ENCODE results near the gene ZFP36.

ZFP36 gene

DNA sequence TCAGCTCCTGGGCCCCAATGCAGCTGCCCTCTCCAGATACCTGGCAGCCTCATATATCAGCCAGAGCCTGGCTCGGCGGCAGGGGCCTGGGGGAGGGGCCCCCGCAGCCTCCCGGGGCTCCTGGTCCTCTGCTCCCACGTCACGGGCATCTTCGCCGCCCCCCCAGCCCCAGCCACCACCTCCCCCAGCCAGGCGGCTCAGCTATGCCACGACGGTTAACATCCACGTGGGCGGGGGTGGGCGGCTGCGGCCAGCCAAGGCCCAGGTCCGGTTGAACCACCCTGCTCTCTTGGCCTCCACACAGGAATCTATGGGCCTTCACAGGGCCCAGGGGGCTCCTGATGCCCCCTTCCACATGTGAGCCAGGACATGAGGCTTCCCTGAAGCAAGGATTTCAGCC is 18.3 kb downstream of the ZFP36 start:
- no peak overlapping the region for H3K4me3 ChIP-seq (ENCODE audit: low read depth, low read length)
- TF ChIP-seq, protein P1, sequence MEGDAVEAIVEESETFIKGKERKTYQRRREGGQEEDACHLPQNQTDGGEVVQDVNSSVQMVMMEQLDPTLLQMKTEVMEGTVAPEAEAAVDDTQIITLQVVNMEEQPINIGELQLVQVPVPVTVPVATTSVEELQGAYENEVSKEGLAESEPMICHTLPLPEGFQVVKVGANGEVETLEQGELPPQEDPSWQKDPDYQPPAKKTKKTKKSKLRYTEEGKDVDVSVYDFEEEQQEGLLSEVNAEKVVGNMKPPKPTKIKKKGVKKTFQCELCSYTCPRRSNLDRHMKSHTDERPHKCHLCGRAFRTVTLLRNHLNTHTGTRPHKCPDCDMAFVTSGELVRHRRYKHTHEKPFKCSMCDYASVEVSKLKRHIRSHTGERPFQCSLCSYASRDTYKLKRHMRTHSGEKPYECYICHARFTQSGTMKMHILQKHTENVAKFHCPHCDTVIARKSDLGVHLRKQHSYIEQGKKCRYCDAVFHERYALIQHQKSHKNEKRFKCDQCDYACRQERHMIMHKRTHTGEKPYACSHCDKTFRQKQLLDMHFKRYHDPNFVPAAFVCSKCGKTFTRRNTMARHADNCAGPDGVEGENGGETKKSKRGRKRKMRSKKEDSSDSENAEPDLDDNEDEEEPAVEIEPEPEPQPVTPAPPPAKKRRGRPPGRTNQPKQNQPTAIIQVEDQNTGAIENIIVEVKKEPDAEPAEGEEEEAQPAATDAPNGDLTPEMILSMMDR (conservative IDR thresholded peaks at IDR 0.05; ENCODE audit: low read depth, low read length), result no peak

DNA sequence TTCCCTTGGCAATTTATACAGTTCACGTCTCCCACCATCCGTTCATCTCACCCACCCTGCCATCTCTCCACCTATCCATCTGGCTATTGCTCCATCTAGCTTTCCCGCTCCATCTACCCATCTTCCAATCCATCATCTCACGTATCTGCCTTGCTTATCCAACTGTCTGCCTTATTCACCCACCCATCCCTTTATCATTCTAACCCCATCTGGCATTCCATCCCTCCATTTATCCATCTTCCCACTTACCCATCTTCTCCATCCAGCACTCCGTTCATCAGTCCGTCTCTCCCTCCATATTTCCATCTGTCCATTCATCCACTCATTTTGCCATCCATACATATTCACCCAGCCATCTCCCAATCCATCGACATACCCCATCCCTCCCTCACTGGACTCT is 19.1 kb downstream of the ZFP36 start:
- TF ChIP-seq, protein P1 (conservative IDR thresholded peaks at IDR 0.05; ENCODE audit: low read depth, low read length), result no peak
- DNase-seq (ENCODE audit: low read depth), result no peak
- no peak overlapping the region for H3K4me3 ChIP-seq (ENCODE audit: low read depth, low read length)

More for the DNA sequence above, 18.3 kb downstream of the ZFP36 start:
- no peak for DNase-seq (ENCODE audit: low read depth)

DNA sequence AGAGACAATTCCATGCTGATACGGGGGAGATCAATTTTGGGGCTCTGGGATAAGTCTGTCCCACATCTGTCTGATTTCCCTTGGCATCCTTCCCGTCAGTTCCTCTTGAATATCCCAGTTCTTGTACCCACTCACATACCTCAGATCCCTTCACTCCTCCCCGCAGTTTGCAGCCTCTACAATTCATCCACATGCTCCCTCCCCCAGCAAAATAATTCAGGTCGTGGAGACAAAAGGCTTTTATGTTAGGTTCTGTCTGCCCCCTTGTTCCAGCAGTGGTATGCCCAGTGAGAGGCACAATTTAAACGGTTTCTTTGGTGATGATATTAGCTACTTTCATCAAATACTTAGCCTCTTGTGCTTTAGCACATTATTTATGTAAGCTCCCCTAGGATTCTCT is 19.5 kb downstream of the ZFP36 start:
- TF ChIP-seq, protein P1 (conservative IDR thresholded peaks at IDR 0.05; ENCODE audit: low read depth, low read length), result no peak
- no peak for DNase-seq (ENCODE audit: low read depth)
- no peak overlapping the region for H3K4me3 ChIP-seq (ENCODE audit: low read depth, low read length)

DNA sequence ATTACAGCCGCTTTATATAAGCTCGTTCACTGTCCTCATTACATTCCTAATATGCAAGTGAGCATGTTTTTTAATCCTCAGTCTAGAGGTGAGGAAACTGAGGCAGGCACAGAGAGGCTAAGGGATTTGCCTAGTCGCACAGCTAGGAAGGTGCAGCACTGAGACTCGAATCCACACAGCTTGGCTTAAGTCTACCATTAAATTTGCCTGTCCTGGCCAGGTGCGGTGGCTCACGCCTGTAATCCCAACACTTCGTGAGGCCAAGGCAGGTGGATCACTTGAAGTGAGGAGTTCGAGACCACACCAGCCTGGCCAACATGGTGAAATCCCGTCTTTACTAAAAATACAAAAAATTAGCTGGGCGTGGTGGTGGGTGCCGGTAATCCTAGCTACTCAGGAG is 21.1 kb downstream of the ZFP36 start:
- DNase-seq (ENCODE audit: low read depth), result no peak
- H3K4me3 ChIP-seq (ENCODE audit: low read depth, low read length), result no peak overlapping the region
- TF ChIP-seq, protein P1 (conservative IDR thresholded peaks at IDR 0.05; ENCODE audit: low read depth, low read length), result no peak

DNA sequence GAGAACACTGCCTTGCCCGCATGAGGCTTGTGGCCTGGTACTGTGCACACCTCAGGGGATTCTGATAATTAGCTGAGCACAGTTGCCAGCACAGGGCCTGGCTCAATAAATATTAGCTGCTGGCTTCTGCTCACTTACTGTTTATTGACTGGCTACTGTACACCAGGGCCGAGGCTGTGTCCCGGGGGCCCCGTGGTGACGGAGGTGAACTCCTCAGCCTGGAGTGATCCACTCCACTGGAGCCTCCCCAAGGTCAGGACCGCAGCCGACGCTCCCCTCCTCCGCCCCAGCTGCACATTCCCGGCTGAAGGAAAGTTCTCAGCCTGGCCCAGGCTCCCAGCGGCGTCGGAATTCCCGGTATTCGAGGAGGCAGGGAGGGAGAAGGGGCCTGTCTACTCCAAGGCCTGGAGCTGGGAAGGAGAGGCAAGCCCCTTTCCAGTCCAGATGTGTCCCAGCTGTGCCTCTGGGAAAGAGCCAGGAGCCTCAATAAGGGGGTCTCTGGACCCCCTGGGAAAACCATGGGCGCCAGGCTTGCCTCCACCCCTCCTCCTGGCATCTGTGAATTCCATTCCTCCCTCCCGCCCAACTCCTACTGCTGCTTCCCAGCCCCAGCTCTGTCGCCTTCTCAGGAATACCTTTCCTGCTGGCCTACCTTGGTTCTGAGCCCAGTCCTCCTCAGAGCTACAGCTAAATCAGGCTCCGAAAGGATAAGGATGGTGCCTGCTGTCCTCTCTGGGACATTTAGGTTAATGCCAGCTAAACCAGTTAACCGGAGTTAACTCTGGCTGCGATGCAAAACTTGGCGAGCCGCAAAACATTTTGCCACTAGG is 21.9 kb downstream of the ZFP36 start:
- H3K4me3 ChIP-seq (ENCODE audit: low read depth, low read length), result no peak overlapping the region
- peak; percentile 93 for DNase-seq (ENCODE audit: low read depth)
- TF ChIP-seq, protein P1 (conservative IDR thresholded peaks at IDR 0.05; ENCODE audit: low read depth, low read length), result no peak

DNA sequence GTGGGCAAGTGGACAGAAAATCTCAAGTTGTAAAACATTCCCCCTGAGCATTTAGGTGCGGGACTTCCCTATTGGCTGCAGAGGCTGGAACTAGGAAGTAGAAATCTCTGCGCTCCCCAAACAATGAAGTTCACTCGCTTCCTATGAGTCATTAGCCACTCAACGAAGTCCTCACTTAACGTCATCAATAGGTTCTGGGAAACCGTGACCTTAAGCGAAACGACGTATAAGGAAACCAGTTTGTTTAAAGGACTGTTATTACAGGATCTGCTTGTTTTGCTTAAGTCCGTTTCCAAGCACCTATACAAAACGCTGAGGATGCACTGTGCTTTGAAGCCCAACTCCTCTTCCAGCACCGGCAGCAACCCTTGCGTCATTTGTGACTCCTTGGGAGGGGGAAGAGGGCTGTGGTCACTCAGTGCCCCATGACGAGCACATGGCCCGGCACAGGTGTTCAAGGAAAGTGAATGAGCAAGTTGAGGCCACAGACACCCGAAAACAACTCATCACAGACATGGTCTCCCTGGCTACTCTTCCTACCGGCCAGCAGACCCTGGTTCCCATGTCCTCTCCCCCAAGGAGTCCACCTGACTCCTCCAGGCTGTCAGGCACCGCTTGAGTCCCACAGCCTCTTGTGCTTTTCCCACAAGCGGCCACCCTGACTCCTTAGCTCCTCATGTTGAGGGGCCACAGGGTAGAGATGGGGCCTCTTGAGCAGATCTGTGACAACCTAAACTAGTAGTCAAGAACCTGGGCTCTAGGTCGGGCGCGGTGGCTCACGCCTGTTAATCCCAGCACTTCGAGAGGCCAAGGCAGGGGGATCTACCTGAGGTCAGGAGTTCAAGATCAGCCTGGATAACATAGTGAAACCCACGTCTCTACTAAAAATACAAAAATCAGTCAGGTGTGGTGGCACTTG is 24.3 kb downstream of the ZFP36 start:
- H3K4me3 ChIP-seq (ENCODE audit: low read depth, low read length), result peak overlapping the region; percentile 26
- peak; percentile 99 for DNase-seq (ENCODE audit: low read depth)
- TF ChIP-seq, protein P1 (conservative IDR thresholded peaks at IDR 0.05; ENCODE audit: low read depth, low read length), result no peak
